Stimulated activated naive CD8-positive, alpha-beta T cell treated with anti-CD3 and anti-CD28 coated beads, Interleukin-15, Interleukin-2, amounts not matched to agents 100 U/mL and 50 U/mL, for 24 hours (primary cell): ENCODE results near the gene PSMD13.
"Not testable (repeated sequence)": the region's sequence is repeated elsewhere in the genome, so short reads cannot be mapped to it uniquely, and the experiment has no call there.

Experiments
- ATAC-seq: fragments of 150-1000 bp; cut with Tn5 transposase; one replicate; pipeline ENCODE4 v1.10.0; 2021
- DNase-seq: peaks from one replicate; pipeline ENCODE4 v3.0.0; 2021

Gene PSMD13

DNA sequence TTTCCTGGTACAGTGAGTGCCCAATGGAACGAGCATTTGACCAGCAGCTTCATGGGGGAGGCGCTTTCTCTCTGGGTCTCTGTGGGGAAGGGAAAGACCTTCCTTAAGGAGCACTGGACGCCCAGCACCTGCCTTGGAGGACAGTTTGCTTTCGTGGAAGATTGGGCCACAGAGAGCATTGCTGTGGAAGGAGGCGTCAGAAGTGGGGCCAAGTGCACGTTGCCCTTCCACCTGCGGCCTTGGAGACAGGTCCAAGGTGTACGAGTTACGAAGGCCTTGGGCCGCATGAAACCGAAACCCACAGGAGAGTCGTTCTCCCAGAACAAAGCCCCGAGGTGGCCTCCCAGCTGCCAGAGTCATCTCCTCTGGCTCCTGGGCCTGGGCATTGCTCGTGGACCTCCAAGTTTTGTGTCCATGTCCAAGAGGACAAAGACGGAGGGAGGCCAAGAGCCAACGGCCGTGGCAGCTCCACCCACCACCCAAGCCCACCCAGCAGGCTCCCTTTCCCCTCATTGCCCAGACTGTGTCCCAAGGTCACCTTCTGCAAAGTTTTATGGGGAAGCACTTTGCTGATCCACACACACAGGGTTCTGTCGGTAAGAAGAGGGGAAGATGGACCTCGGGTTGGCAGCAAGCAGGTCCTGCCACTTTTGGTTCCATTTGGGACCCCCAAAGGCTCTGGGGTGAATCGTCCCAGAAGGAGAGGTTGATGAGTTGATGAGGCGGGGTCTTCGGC, 35.6 kb downstream of the PSMD13 start:
- DNase-seq (peak; percentile 0), ATAC-seq (no peak)

DNA sequence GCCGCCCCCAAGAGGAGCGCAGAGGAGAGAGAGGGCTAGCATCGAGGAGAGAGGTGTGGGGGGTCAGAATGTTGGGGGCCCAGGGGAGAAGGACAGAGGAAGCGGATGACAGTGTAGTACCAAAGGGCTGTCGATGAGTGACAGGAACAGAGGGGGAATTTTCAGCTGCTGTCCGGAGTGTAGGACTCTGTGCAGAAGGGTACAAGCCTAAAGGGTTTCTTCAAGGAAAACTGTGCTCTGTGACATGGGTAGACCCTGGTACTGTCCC, 36.1 kb downstream of the PSMD13 start:
- DNase-seq, result peak; percentile 2
- no peak for ATAC-seq

DNA sequence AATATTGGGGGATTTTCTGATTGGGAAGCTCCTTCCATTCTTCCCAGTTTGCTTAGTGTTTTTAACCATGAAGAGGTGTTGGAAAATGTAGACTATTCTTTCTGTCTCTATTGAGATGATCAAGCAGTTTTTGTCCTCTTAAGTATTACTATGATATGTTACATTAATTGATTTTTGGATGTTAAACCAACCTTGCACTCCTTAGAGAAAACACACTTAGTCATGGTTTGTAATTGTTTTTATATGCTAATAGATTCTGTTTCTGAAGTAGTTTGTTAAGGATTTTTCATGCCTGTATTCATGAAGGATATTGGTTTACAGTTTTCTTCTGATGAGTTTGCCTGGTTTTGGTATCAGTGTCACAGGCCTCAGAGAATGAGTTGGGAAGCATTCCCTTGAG, 39.4 kb downstream of the PSMD13 start:
- DNase-seq (no peak), ATAC-seq (no peak)

DNA sequence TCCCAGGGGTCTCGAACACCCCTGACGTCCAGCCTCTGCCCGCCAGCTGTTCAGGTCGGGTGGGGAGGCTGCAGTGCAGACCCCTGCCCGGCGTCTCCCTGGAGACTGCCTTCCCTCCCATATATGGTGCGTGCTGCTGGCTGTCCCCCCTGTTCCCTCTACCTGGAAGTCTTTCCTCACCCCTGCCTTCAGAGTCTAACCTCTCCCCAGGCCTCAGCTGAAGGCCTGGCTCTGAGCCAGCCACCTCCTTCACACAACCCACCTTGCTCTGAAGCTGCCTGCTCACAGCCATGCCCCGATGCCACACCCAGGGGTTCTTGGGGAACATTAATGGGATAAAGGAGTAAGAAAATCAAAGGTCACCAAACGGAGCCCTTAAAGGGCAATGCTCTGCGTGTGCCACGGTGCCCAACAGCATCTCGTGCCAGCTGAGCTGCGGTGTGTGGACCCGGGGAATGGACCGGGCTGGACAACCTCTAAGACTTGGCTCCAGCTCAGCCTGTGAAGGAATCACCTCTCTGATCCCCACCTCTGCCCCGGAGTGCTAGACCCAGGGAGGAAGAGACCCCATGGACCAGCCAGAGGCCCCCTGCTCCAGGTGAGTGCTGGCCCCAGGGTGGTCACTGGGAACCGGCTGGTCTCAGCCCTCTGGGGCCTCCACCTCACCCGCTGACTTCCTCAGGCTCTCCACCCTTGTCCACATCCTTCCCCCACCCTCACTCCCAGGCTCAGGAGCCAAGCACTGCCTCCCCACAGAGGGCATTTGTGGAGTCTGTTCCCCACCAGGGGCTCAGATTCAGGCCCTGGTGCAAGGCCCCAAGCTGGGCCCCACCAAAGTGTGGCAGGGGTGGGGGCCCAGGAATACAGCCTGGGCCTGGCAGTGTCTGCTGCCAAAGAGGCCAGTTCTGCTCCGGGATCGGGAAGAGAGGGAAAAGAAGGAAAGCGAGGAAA, 41.5 kb downstream of the PSMD13 start, which contains the start of gene NLRP6:
Gene NLRP6 (plus strand): TSS at position 407 of the 951 bp plus-strand sequence. CDS start 163 bp downstream, at position 570.
- no peak for ATAC-seq
- DNase-seq, result peak; percentile 6

DNA sequence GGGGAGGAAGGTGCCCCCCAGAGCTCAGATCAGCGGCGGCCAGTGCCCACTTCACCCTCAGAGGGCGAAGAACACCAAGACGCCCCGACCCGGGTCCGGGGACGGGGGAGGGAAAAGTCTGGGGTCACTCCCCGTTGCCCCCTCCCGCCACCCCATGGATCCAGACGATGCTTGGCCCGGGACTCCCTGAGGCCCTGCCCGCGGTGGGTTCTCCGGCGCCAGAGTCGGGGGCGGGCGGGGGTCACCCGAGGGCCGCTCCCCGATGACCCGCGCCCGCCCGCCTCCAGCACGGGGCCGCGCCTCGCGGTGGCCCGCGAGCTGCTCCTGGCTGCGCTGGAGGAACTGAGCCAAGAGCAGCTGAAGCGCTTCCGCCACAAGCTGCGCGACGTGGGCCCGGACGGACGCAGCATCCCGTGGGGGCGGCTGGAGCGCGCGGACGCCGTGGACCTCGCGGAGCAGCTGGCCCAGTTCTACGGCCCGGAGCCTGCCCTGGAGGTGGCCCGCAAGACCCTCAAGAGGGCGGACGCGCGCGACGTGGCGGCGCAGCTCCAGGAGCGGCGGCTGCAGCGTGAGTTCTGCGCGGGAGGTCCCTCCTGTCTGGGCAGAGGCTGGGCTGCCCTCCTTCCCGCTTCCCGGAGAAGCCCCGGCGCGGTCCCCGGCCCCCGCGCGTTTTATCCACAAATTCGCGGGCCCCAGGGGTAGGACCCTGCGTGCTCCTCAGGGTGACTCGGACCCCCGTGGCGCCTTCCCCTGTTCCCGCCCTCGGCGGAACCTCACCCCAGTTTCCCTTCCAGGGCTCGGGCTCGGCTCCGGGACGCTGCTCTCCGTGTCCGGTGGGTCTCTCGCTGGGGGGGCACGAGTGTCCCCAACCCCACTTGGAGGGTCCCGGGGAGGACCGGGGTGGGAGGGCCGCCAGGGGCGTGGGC, 42.5 kb downstream of the PSMD13 start:
- ATAC-seq (no peak), DNase-seq (peak; percentile 9)

DNA sequence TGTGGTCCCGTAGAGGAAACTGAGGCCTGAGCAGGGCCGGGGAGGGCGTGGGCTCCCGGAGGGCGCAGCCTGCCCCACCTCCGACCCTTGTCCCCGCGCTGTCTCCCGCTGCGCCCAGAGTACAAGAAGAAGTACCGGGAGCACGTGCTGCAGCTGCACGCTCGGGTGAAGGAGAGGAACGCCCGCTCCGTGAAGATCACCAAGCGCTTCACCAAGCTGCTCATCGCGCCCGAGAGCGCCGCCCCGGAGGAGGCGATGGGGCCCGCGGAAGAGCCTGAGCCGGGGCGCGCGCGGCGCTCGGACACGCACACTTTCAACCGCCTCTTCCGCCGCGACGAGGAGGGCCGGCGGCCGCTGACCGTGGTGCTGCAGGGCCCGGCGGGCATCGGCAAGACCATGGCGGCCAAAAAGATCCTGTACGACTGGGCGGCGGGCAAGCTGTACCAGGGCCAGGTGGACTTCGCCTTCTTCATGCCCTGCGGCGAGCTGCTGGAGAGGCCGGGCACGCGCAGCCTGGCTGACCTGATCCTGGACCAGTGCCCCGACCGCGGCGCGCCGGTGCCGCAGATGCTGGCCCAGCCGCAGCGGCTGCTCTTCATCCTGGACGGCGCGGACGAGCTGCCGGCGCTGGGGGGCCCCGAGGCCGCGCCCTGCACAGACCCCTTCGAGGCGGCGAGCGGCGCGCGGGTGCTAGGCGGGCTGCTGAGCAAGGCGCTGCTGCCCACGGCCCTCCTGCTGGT, 43.4 kb downstream of the PSMD13 start:
- ATAC-seq (peak; percentile 16), DNase-seq (peak; percentile 46)

DNA sequence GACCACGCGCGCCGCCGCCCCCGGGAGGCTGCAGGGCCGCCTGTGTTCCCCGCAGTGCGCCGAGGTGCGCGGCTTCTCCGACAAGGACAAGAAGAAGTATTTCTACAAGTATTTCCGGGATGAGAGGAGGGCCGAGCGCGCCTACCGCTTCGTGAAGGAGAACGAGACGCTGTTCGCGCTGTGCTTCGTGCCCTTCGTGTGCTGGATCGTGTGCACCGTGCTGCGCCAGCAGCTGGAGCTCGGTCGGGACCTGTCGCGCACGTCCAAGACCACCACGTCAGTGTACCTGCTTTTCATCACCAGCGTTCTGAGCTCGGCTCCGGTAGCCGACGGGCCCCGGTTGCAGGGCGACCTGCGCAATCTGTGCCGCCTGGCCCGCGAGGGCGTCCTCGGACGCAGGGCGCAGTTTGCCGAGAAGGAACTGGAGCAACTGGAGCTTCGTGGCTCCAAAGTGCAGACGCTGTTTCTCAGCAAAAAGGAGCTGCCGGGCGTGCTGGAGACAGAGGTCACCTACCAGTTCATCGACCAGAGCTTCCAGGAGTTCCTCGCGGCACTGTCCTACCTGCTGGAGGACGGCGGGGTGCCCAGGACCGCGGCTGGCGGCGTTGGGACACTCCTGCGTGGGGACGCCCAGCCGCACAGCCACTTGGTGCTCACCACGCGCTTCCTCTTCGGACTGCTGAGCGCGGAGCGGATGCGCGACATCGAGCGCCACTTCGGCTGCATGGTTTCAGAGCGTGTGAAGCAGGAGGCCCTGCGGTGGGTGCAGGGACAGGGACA, 44.1 kb downstream of the PSMD13 start:
- DNase-seq, result peak; percentile 25
- no peak for ATAC-seq

DNA sequence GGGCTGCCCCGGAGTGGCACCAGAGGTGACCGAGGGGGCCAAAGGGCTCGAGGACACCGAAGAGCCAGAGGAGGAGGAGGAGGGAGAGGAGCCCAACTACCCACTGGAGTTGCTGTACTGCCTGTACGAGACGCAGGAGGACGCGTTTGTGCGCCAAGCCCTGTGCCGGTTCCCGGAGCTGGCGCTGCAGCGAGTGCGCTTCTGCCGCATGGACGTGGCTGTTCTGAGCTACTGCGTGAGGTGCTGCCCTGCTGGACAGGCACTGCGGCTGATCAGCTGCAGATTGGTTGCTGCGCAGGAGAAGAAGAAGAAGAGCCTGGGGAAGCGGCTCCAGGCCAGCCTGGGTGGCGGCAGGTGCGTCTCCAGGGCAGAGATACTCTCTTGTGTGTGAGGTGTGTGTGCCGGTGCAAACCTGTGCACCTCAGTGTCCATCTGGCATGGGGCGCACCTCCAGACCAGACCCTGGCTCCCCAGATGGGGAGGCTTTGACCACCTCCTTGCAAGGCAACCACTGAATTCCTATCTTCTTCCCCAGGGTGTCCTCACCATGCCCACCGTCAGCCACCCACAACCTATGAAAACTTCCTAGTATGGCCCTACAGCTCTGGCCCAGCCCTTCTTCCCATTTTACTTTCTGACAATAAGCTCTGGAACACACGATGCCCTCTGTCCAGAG, 44.8 kb downstream of the PSMD13 start:
- ATAC-seq (no peak), DNase-seq (peak; percentile 46)

DNA sequence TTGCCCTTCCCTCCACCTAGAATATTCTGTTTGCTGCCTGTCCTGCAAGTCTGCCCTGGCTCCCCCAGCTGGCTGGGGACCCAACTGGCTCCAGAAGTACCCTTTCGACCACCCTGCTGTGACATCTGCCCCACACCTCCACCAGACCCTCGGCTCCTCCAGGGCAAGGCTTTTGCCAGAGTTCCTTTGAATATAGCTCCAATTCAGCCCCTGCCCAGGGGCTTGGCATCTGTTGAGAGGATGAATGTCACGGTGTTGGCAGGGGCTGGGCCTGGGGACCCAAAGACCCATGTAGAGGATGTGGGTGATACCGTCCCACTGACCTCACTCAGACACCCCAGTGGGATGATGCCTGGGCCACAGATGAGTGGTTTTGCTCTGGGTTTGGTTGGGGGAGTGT, 45.4 kb downstream of the PSMD13 start:
- DNase-seq (no peak), ATAC-seq (no peak)

DNA sequence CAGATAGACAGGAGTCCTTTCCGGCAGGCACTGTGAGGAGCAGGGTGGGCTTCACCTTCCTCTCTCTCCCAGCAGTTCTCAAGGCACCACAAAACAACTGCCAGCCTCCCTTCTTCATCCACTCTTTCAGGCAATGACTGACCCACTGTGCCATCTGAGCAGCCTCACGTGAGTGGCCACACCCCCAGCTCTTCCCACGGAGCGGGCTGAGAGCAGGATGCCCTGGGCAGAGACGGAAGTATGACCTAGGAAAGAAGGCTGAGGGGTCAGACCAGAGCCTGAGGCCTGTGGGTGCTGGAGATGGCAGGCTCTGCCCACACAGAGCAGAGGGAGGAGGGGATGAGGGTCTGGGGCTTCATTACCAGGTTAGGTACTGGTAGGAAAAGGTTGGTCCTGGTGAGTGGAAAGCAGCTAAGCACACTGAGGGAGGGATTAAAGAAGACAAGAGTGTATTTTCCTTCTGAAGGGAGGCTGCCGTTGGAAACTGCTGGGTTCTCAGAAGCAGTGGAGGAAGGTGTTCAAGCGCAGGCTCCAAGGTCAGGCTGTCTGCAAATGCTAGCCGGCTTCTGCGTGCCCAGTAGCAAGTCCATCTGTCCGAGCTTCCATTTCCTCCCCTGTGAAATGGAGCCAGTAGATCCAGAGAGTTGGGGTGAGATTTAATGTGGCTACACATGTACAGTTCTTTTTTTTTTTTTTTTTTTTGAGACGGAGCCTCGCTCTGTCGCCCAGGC, 46.0 kb downstream of the PSMD13 start:
- ATAC-seq, result no peak
- no peak for DNase-seq

DNA sequence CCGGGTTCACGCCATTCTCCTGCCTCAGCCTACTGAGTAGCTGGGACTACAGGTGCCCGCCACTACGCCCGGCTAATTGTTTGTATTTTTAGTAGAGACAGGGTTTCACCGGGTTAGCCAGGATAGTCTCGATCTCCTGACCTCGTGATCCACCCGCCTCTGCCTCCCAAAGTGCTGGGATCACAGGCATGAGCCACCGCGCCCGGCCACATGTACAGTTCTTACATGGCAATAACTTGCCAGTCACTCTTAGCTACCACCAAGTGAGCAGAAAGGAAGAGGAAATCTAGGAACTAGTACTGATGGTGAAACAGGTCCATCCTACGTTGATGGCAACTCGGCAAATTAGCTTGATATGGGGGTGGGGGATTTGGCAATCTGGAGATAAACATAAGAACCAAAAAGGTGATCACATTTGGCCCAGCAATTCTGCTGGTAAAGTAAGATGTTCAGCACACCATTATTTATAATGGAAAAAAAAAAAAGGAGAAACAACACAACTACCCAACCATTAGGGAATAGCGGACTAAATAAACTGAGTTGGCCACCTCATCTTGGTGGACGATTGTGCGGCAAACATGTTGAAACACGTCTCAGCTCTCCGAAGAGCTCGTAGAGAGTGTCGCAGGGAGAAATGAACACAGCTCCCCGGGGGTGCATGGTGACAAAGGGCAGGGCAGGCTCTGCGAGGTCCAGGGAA, 46.8 kb downstream of the PSMD13 start:
- ATAC-seq (no peak), DNase-seq (no peak)

DNA sequence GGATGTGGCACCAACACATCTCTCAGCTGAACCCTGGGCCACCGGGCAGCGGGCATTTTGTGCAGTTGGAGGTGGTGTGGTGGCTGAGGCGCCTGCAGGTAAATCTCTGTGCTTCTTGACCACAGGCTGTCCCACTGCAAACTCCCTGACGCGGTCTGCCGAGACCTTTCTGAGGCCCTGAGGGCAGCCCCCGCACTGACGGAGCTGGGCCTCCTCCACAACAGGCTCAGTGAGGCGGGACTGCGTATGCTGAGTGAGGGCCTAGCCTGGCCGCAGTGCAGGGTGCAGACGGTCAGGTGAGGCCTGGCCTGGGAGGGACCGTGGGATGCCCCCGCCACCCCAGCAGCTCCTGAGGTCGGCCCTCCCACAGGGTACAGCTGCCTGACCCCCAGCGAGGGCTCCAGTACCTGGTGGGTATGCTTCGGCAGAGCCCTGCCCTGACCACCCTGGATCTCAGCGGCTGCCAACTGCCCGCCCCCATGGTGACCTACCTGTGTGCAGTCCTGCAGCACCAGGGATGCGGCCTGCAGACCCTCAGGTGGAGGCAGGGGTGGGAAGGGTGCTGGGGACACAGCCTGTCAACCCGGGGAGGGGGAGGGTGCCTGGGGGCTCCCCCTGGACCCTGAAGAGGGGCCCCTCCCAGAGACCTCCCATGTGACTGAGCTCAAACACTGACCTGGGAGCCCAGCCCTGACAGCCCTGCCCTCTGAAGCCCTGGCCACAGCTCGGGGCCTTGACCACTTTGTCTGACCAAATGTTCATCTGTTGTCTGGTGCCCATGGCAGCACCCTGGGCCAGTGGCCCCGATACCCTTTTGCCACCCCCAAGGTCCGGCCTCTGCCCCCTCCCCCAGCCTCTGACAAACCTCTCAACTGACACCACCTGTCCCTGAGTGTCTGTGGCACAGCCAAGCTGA, 47.6 kb downstream of the PSMD13 start:
- no peak for ATAC-seq
- no peak for DNase-seq

DNA sequence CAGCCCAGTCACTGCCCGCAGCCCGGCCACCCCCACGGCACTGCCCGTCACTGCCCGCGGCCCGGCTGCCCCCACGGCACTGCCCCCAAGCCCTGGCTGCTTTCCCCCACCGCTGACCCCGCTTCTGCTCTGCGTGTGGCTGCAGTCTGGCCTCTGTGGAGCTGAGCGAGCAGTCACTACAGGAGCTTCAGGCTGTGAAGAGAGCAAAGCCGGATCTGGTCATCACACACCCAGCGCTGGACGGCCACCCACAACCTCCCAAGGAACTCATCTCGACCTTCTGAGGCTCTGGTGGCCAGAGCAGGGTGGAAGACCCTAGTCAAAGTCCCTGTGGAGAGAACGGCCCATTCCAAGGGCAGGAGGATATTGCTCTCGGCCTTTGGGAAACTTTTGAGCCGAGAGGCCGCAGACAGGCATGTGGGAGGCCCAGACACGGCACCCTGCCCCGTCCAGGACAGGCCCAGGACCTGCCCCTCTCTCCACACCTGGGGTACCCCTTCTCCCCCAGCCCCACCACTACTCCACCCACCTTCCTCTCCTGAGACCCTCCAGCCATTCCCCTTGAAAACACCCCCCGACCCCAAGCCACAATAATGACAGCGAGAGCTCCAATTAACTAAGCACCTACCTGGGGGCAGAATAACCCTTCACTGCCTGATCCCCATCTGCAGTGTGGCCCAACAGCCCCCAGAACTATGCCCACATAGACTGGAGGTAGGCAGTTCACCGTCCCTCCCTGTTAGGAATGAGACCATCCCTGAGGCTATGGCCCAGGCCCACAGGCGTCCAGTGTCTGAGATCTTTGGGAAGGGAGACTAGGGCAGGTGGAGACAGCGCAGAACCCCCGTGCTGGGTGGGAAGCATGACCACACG, 48.5 kb downstream of the PSMD13 start:
- peak; percentile 2 for DNase-seq
- no peak for ATAC-seq

DNA sequence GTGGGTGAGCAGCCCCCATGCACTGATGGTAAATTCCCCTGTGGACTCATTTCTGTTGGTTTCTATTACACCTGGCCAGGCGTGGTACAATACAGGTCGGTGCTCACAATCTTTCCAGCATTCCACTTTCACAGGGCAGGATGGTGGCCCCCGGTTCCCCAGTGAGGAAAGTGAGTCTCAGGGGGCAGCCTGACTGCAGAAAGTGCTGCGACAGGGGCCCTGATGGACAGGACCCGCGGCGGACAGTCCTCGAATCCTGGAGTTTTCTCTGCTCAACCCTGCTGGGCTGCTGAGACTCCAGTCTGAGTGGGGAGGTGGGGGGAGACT, 49.1 kb downstream of the PSMD13 start:
- ATAC-seq, result no peak
- DNase-seq, result peak; percentile 3

DNA sequence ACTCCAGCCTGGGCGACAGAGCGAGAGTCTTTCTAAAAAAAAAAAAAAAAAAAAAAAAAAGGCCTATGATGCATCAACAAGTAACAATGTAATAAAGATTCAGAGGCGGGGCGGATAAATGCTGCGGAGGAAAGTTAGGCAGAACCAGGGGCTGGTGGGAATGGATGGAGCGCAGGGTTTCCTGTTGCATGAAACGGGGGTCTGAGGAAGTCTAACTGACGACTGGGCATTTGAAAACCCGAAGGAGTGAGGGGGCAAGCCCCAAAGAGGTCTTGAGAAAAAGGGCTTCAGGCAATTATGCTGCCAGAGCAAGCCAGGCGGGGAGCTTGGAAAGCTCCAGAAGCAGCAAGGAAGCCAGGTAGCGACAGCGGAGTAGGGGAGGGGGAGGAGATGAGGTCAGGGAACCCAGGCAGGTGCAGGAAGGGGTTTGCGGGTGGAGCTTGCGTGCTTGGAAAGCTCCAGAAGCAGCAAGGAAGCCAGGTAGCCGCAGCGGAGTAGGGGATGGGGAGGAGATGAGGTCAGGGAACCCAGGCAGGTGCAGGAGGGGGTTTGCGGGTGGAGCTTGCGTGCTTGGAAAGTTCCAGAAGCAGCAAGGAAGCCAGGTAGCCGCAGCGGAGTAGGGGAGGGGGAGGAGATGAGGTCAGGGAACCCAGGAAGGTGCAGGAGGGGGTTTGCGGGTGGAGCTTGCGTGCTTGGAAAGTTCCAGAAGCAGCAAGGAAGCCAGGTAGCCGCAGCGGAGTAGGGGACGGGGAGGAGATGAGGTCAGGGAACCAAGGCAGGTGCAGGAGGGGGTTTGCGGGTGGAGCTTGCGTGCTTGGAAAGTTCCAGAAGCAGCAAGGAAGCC, 50.4 kb downstream of the PSMD13 start:
- peak; percentile 39 for DNase-seq
- ATAC-seq, result not testable (repeated sequence)
